Endodermal cell (in vitro differentiated cells): ENCODE results near the gene HOXB5. TPM values are rescaled to one million over a fixed set of nuclear protein-coding genes. Genes with fewer than 3 reads are reported as not detected.

Source experiments
- DNase-seq: peaks from one replicate; pipeline ENCODE4 v3.0.0-alpha.2; 2017
- H3K27ac ChIP-seq: 2 replicates; pipeline ENCODE4 v1.5.1; 2013; ENCODE audit warnings: mild to moderate bottlenecking, low read depth, low read length, moderate library complexity
- H3K27me3 ChIP-seq: 2 replicates; pipeline ENCODE4 v1.6.1; 2013; ENCODE audit warnings: mild to moderate bottlenecking, low read length, moderate library complexity; ENCODE audit not compliant: insufficient read depth, control insufficient read depth, poor library complexity, severe bottlenecking
- H3K36me3 ChIP-seq: 2 replicates; pipeline ENCODE4 v1.7.0; 2013; ENCODE audit warnings: mild to moderate bottlenecking, low read length, moderate library complexity; ENCODE audit not compliant: control insufficient read depth, insufficient read depth
- H3K4me1 ChIP-seq: one replicate; pipeline ENCODE4 v1.7.0; 2013; ENCODE audit warnings: low read length; ENCODE audit not compliant: control insufficient read depth, insufficient read depth
- H3K4me3 ChIP-seq: 2 replicates; pipeline ENCODE4 v1.5.1; 2013; ENCODE audit warnings: mild to moderate bottlenecking, low read length, moderate library complexity
- H3K9ac ChIP-seq: 2 replicates; pipeline ENCODE4 v1.6.1; 2013; ENCODE audit warnings: mild to moderate bottlenecking, low read length, moderate library complexity; ENCODE audit not compliant: poor library complexity, severe bottlenecking; ENCODE audit errors: extremely low read depth
- H3K9me3 ChIP-seq: 2 replicates; pipeline ENCODE4 v1.6.1; 2013; ENCODE audit warnings: mild to moderate bottlenecking, low read length, moderate library complexity; ENCODE audit not compliant: control insufficient read depth
- H3K27ac Mint-ChIP-seq: 2 replicates; pipeline ENCODE4 v1.8.0; 2020; ENCODE audit warnings: mixed read lengths
- H3K27me3 Mint-ChIP-seq: 2 replicates; pipeline ENCODE4 v1.8.0; 2021; ENCODE audit warnings: mild to moderate bottlenecking, mixed read lengths; ENCODE audit not compliant: insufficient read depth
- H3K36me3 Mint-ChIP-seq: 2 replicates; pipeline ENCODE4 v1.8.0; 2020; ENCODE audit warnings: low read depth, mixed read lengths
- H3K4me1 Mint-ChIP-seq: 2 replicates; pipeline ENCODE4 v1.8.0; 2020; ENCODE audit warnings: mixed read lengths
- H3K4me3 Mint-ChIP-seq: 2 replicates; pipeline ENCODE4 v1.8.0; 2020; ENCODE audit warnings: mild to moderate bottlenecking, moderate library complexity, mixed read lengths
- H3K9me3 Mint-ChIP-seq: 2 replicates; pipeline ENCODE4 v1.8.0; 2020; ENCODE audit warnings: mild to moderate bottlenecking, mixed read lengths
- WGBS, 2 experiments: methylation state at CpG; one replicate each; pipeline versions ENCODE4 v1.1.5 to v1.1.7; 2013; ENCODE audit warnings: missing lambda C conversion rate in 2 of 2, mixed read lengths in 1 of 2; ENCODE audit not compliant: insufficient coverage in 1 of 2, insufficient read length in 1 of 2; 5-methylcytosine and 5-hydroxymethylcytosine counted together
- total RNA-seq, 2 donors: library from RNA; stranded (reverse); fragmentation: NEBNext Ultra II Directional in 1 of 2; extraction: Animal tissue kit (Norgen Biotek cat#: 25700) in 1 of 2; gene quantifications; 2 replicates in 1 of 2; 3 replicates in 1 of 2; pipeline ENCODE4 v1.2.1, GENCODE V29; 2021
- TF ChIP-seq, protein P1 (sequence below): fragments of 200-600 bp; sonication (generic); conservative IDR thresholded peaks from 2 replicates; pipeline ENCODE4 v1.5.0; 2021; ENCODE audit warnings: antibody characterized with exemption, mild to moderate bottlenecking

Gene HOXB5
- total RNA-seq, 2 donors from 2014 or later, result not detected

DNA sequence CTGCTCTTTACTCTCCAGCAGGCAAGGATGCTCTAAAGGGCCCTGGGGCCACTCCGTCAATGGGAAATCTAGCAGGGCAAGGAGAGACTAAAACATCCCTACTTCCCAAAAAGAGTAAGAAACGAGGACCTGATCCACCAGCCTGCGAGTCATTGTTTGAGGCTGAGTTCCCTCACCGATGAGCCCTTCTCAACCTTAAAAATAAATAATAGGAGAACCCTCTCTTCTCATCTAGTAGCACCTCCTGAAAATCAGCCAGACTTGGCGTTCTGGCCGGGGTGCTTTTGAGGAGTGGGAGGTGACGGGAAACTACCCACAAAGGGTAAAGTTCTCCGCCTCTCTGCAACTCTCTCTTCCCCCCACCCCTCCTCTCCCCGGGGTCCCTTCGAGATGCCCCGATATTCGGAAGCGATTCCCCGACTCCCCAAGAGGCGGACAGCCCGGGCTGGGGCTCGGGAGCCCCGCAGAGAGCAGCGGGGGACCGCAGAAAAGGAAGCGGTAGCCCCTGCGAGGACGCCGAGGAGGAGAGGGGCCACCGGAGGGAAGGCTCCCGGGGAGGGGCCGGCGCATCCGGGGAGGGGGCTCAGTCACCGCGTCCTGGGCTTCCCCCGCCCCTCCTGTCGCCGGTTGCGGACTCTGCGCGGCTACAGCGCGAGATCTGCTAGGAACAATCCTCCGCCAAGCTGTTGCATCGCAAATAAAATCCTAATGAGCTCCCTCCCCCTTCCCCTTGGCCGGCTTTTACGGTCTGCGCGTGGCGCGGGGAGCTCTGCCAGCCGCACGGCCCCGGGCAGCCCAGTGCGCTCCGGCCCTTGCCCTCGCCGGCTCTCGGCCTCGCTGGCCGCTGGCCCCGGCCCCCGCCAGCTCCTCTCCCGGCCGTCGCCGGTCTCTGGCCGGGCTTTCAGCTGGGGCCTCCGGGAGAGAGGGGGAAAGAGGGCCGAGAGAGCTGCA lies 31.2 kb upstream of the HOXB5 start:
- 0 to 1% methylated on average over 9 to 65 of the region's 66 CpGs for WGBS, 2 experiments
- Mint-ChIP-seq H3K4me1 (peaks cover 3% of the 10 kb centered on the region), H3K27me3 (peaks cover 99% of the 10 kb centered on the region), H3K4me3 (peak overlapping the region; percentile 47), H3K9me3 (no peaks in the 10 kb centered on the region), H3K36me3 (no peaks in the 10 kb centered on the region), H3K27ac (no peak overlapping the region)
- TF ChIP-seq, protein P1, sequence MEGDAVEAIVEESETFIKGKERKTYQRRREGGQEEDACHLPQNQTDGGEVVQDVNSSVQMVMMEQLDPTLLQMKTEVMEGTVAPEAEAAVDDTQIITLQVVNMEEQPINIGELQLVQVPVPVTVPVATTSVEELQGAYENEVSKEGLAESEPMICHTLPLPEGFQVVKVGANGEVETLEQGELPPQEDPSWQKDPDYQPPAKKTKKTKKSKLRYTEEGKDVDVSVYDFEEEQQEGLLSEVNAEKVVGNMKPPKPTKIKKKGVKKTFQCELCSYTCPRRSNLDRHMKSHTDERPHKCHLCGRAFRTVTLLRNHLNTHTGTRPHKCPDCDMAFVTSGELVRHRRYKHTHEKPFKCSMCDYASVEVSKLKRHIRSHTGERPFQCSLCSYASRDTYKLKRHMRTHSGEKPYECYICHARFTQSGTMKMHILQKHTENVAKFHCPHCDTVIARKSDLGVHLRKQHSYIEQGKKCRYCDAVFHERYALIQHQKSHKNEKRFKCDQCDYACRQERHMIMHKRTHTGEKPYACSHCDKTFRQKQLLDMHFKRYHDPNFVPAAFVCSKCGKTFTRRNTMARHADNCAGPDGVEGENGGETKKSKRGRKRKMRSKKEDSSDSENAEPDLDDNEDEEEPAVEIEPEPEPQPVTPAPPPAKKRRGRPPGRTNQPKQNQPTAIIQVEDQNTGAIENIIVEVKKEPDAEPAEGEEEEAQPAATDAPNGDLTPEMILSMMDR, result no peak
- Histone ChIP-seq H3K27me3 (peaks cover 100% of the 10 kb centered on the region), H3K9ac (no peak overlapping the region), H3K4me1 (no peaks in the 10 kb centered on the region), H3K4me3 (peak overlapping the region; percentile 68), H3K36me3 (no peaks in the 10 kb centered on the region), H3K27ac (no peak overlapping the region), H3K9me3 (peaks cover 8% of the 10 kb centered on the region)
- DNase-seq, result peak; percentile 87

- 22 to 40% methylated on average over 1 to 5 of the region's 5 CpGs for WGBS, 2 experiments
- Mint-ChIP-seq H3K27ac (no peak overlapping the region), H3K36me3 (no peaks in the 10 kb centered on the region), H3K4me1 (peaks cover 3% of the 10 kb centered on the region), H3K27me3 (peaks cover 99% of the 10 kb centered on the region), H3K4me3 (no peak overlapping the region), H3K9me3 (no peaks in the 10 kb centered on the region)
- Histone ChIP-seq H3K36me3 (no peaks in the 10 kb centered on the region), H3K9ac (no peak overlapping the region), H3K27me3 (peaks cover 100% of the 10 kb centered on the region), H3K4me1 (no peaks in the 10 kb centered on the region), H3K4me3 (no peak overlapping the region), H3K27ac (no peak overlapping the region), H3K9me3 (peaks cover 8% of the 10 kb centered on the region)
- TF ChIP-seq, protein P1, result no peak
- no peak for DNase-seq
These were observed 30.5 kb upstream of the HOXB5 start for GRCh38 chr17:48624118-48624517.

GRCh38 chr17:48623583-48623982 lies 30.0 kb upstream of the HOXB5 start:
- Histone ChIP-seq H3K27ac (no peak overlapping the region), H3K27me3 (peaks cover 100% of the 10 kb centered on the region), H3K9ac (no peak overlapping the region), H3K9me3 (peaks cover 8% of the 10 kb centered on the region), H3K36me3 (no peaks in the 10 kb centered on the region), H3K4me1 (peaks cover 2% of the 10 kb centered on the region), H3K4me3 (no peak overlapping the region)
- WGBS, 2 experiments, result 0 to 13% methylated on average over 1 to 4 of the region's 4 CpGs
- Mint-ChIP-seq H3K9me3 (no peaks in the 10 kb centered on the region), H3K36me3 (no peaks in the 10 kb centered on the region), H3K4me3 (no peak overlapping the region), H3K27ac (no peak overlapping the region), H3K27me3 (peaks cover 99% of the 10 kb centered on the region), H3K4me1 (peaks cover 4% of the 10 kb centered on the region)
- TF ChIP-seq, protein P1, result no peak
- no peak for DNase-seq
